ENCODE results near the gene CSRNP3. TPM values are rescaled to one million over a fixed set of nuclear protein-coding genes. Genes with fewer than 3 reads are reported as not detected.

CSRNP3 gene
- total RNA-seq, 1 experiment from 2014 or later: not detected

DNA sequence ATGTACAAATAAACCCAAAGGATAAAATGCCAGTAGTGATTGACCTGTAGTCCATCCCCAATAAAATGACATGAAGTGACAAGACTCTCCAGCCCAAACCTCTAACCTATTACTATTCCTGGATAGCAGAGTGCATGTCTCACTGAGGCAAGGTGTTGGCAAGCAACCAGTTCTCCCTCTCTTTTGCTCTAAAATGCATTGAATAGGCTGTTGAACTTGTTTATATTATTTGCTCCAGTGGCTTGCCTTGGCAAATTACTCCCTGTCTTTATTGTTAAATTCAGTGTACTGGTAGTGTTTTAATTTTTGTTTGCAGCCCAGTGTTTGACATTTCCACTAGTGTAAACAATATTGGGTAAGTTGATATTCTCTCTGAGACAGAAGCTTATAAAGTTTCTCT, 70.5 kb downstream of the CSRNP3 start:
- in situ Hi-C loops (cut with HindIII; ENCODE audit: low pct_unique_long_range_greater_than_20kb, low sequenced_read_pairs) (no loop called here), intact Hi-C loops (cut with micrococcal nuclease; ENCODE audit: unreplicated experiment) (no loop called here)
- H3K9me3 ChIP-seq (ENCODE audit: control insufficient read depth, insufficient read depth, low read depth, low read length): no peaks in the 10 kb centered on the region
- DNase-seq (ENCODE audit: low read depth, low spot score) (no peak), ATAC-seq (no peak)
- no peak overlapping the region for H3K4me3 ChIP-seq (ENCODE audit: low read depth in 2 of 2, low read length in 2 of 2)
- ChIA-PET POLR2A (no interaction called here), CTCF (no interaction called here)
- H3K36me3 ChIP-seq (ENCODE audit: control insufficient read depth, insufficient read depth, low read length): no peaks in the 10 kb centered on the region
- no peaks in the 10 kb centered on the region for H3K27me3 ChIP-seq (ENCODE audit: control insufficient read depth, insufficient read depth, low read length)
- BruUV-seq (replicated peaks): no TSS peak
- H3K27ac ChIP-seq (ENCODE audit: low read length): no peak overlapping the region
- H3K4me1 ChIP-seq (ENCODE audit: control insufficient read depth, insufficient read depth, low read length): no peaks in the 10 kb centered on the region
- TF ChIP-seq, protein P1, sequence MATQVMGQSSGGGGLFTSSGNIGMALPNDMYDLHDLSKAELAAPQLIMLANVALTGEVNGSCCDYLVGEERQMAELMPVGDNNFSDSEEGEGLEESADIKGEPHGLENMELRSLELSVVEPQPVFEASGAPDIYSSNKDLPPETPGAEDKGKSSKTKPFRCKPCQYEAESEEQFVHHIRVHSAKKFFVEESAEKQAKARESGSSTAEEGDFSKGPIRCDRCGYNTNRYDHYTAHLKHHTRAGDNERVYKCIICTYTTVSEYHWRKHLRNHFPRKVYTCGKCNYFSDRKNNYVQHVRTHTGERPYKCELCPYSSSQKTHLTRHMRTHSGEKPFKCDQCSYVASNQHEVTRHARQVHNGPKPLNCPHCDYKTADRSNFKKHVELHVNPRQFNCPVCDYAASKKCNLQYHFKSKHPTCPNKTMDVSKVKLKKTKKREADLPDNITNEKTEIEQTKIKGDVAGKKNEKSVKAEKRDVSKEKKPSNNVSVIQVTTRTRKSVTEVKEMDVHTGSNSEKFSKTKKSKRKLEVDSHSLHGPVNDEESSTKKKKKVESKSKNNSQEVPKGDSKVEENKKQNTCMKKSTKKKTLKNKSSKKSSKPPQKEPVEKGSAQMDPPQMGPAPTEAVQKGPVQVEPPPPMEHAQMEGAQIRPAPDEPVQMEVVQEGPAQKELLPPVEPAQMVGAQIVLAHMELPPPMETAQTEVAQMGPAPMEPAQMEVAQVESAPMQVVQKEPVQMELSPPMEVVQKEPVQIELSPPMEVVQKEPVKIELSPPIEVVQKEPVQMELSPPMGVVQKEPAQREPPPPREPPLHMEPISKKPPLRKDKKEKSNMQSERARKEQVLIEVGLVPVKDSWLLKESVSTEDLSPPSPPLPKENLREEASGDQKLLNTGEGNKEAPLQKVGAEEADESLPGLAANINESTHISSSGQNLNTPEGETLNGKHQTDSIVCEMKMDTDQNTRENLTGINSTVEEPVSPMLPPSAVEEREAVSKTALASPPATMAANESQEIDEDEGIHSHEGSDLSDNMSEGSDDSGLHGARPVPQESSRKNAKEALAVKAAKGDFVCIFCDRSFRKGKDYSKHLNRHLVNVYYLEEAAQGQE (IDR thresholded peaks at IDR 0.05; ENCODE audit: insufficient read depth in 1 of 2, low read depth in 2 of 2, low read length in 1 of 2): no peak

DNA sequence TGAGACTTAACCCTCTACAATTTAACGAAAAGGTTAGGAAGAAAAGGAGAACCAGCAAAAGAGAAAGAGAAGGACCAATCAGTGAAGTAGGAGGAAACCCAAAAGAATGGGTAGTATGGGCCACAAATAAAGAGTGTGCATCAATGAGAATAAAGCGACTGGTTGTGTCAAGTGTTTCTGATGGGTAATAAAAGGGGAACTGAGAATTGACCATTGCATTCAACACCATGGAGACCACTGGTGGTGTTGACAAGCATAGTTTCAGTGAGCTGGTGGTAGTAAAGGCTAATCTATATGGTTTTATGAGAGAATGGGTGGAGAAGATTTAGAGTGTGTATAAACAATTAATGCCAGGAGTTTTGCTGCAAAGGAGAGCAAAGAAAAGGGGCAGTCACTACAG, 75.4 kb downstream of the CSRNP3 start:
- Histone ChIP-seq H3K4me3 (ENCODE audit: low read depth in 2 of 2, low read length in 2 of 2) (no peak overlapping the region), H3K27ac (ENCODE audit: low read length) (no peak overlapping the region), H3K9me3 (ENCODE audit: control insufficient read depth, insufficient read depth, low read depth, low read length) (no peaks in the 10 kb centered on the region), H3K4me1 (ENCODE audit: control insufficient read depth, insufficient read depth, low read length) (no peaks in the 10 kb centered on the region), H3K36me3 (ENCODE audit: control insufficient read depth, insufficient read depth, low read length) (no peaks in the 10 kb centered on the region), H3K27me3 (ENCODE audit: control insufficient read depth, insufficient read depth, low read length) (no peaks in the 10 kb centered on the region)
- no TSS peak for BruUV-seq (replicated peaks)
- intact Hi-C loops (cut with micrococcal nuclease; ENCODE audit: unreplicated experiment) (no loop called here), in situ Hi-C loops (cut with HindIII; ENCODE audit: low pct_unique_long_range_greater_than_20kb, low sequenced_read_pairs) (no loop called here)
- ChIA-PET CTCF (no interaction called here), POLR2A (no interaction called here)
- DNase-seq (ENCODE audit: low read depth, low spot score): no peak
- TF ChIP-seq, protein P1 (IDR thresholded peaks at IDR 0.05; ENCODE audit: insufficient read depth in 1 of 2, low read depth in 2 of 2, low read length in 1 of 2): no peak
- no peak for TF ChIP-seq TCF7L2 (IDR thresholded peaks at IDR 0.05; ENCODE audit: low read depth, low read length)
- TF ChIP-seq, protein P2, sequence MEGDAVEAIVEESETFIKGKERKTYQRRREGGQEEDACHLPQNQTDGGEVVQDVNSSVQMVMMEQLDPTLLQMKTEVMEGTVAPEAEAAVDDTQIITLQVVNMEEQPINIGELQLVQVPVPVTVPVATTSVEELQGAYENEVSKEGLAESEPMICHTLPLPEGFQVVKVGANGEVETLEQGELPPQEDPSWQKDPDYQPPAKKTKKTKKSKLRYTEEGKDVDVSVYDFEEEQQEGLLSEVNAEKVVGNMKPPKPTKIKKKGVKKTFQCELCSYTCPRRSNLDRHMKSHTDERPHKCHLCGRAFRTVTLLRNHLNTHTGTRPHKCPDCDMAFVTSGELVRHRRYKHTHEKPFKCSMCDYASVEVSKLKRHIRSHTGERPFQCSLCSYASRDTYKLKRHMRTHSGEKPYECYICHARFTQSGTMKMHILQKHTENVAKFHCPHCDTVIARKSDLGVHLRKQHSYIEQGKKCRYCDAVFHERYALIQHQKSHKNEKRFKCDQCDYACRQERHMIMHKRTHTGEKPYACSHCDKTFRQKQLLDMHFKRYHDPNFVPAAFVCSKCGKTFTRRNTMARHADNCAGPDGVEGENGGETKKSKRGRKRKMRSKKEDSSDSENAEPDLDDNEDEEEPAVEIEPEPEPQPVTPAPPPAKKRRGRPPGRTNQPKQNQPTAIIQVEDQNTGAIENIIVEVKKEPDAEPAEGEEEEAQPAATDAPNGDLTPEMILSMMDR (IDR thresholded peaks at IDR 0.05): no peak
- no peak for TF ChIP-seq SIN3A (IDR thresholded peaks at IDR 0.05; ENCODE audit: borderline replicate concordance, insufficient read depth, low read depth, low read length)
- TF ChIP-seq POLR2AphosphoS5 (IDR thresholded peaks at IDR 0.05; ENCODE audit: low read depth, low read length): no peak
- no peak for ATAC-seq

Measured in Panc1 (cell line).